Skeletal muscle tissue (tissue), 4 donors: ENCODE results near the gene CCBE1. TPM values are rescaled to one million over a fixed set of nuclear protein-coding genes. Genes with fewer than 3 reads are reported as not detected.
A peak's percentile ranks its signal among the peaks of the same experiment; 100 is the strongest.

ENCODE experiments used
- H3K27ac ChIP-seq: one replicate; pipeline ENCODE4 v1.7.0; 2013; ENCODE audit warnings: mild to moderate bottlenecking, low read depth, low read length, inconsistent platforms
- H3K27me3 ChIP-seq, 3 donors: one replicate each; pipeline ENCODE4 v1.7.0; 2013; ENCODE audit warnings: low read length in 3 of 3; ENCODE audit not compliant: control insufficient read depth in 3 of 3, insufficient read depth in 3 of 3
- H3K36me3 ChIP-seq, 3 donors: one replicate each; pipeline ENCODE4 v1.7.0; 2013; ENCODE audit warnings: low read length in 3 of 3; ENCODE audit not compliant: control insufficient read depth in 3 of 3, insufficient read depth in 3 of 3
- H3K4me1 ChIP-seq, 3 donors: one replicate each; pipeline ENCODE4 v1.7.0; 2013; ENCODE audit warnings: low read length in 3 of 3, mild to moderate bottlenecking in 3 of 3; ENCODE audit not compliant: control insufficient read depth in 3 of 3, insufficient read depth in 3 of 3
- H3K4me3 ChIP-seq, 3 donors: one replicate each; pipeline ENCODE4 v1.7.0; 2013; ENCODE audit warnings: low read length in 3 of 3
- H3K9ac ChIP-seq, 3 donors: one replicate each; pipeline ENCODE4 v1.7.0; 2013; ENCODE audit warnings: low read length in 3 of 3, mild to moderate bottlenecking in 3 of 3, moderate library complexity in 2 of 3, low read depth in 1 of 3
- H3K9me3 ChIP-seq, 3 donors: one replicate each; pipeline ENCODE4 v1.7.0; 2013; ENCODE audit warnings: low read length in 3 of 3; ENCODE audit not compliant: control insufficient read depth in 3 of 3
- total RNA-seq: library from RNA; depleted of rRNA; stranded (reverse); fragments of >200 nt; gene quantifications from one replicate; pipeline ENCODE4 v1.2.3, GENCODE V29; 2014
- donor health status: Osteomylitis.

The CCBE1 gene
- total RNA-seq, 1 donor from 2014 or later = 2.6 TPM

DNA sequence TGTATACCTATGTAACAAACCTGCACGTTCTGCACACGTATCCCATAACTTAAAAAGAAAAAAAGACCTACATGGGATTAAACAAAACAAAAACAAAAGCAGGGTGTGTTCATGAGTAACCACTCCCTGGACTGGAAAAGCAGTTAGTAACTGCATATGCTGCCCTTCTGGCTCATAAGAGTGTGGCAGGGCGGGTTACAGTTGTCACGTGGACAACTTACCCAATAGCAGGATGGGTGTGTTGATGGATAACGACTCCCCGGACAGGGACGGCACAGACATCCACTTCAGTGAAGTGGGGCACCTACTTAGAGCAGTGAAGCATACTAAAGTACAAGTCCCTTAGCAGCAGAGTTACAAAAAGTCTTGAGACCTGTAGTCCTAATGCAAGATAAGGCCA lies 136.7 kb downstream of the CCBE1 start:
- no peak overlapping the region for H3K4me3 ChIP-seq
- H3K27me3 ChIP-seq = no peaks in the 10 kb centered on the region
- H3K4me1 ChIP-seq = no peaks in the 10 kb centered on the region
- no peak overlapping the region for H3K27ac ChIP-seq
- H3K9ac ChIP-seq = no peak overlapping the region
- no peaks in the 10 kb centered on the region for H3K9me3 ChIP-seq
- no peaks in the 10 kb centered on the region for H3K36me3 ChIP-seq

- no peaks in the 10 kb centered on the region for H3K4me1 ChIP-seq
- H3K9me3 ChIP-seq = no peaks in the 10 kb centered on the region
- no peak overlapping the region for H3K9ac ChIP-seq
- H3K27me3 ChIP-seq = no peaks in the 10 kb centered on the region
- H3K4me3 ChIP-seq = no peak overlapping the region
- no peaks in the 10 kb centered on the region for H3K36me3 ChIP-seq
- H3K27ac ChIP-seq = no peak overlapping the region
Measured at GRCh38 chr18:59559528-59559927, 137.7 kb downstream of the CCBE1 start.

DNA sequence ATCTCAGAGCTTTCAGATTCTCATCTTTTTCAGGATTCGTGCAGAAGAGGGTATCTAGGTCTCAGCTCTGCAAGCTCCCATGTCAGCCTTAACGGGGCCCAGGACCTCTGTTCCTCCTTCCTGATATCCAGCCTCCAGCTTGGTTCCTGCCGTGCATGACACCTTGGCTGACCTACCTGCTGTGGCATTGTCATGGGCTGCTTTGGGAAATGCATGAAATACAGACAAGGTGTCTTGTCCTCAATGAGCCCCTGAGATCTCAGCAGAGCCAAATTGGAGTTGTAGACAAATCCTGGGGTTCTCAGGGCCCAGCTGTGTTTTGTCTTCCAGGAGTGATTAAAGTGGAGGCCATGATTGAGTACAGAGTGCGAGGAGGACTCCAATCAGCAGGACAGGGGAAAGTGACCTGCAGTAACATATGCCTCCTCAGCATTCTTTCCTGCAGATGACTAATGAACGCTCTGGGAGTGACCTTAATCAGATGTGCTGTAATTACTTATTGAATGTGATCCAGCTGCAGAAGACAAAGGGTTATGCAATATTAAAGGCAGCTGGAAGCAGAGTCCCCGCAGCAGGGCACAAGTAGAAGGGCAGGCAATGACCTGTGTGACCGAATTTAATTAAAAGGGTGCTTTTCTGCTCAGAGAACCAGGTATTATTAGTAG lies 141.1 kb downstream of the CCBE1 start:
- Histone ChIP-seq H3K4me1 (no peaks in the 10 kb centered on the region), H3K36me3 (no peaks in the 10 kb centered on the region), H3K9me3 (no peaks in the 10 kb centered on the region), H3K27me3 (no peaks in the 10 kb centered on the region), H3K27ac (no peak overlapping the region), H3K9ac (no peak overlapping the region), H3K4me3 (no peak overlapping the region)

DNA sequence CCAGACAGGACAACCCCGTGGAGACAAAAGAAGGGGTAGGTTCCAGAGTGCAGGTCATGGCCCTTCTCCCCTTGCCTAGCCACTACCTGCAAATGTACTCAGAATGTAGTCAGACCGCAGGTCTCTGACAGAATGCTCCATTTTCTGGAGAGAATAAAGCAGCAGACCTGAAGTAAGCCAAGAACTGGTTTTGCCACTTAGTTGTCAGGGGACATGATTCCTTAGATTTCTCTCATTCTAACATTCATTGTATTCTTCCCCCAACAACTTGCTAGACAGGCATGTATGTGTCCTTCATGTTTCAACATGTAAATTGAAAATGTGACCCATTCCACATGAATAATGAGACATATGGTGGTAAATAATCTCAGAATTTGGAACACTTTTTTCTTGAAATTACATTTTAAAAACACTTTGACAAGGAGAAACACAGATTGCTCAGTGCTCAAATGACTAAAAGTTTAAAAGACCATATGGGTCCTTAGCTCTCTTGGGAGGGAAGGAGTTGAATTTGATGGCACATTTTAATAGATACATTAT lies 142.4 kb downstream of the CCBE1 start:
- no peaks in the 10 kb centered on the region for H3K9me3 ChIP-seq
- H3K27me3 ChIP-seq = no peaks in the 10 kb centered on the region
- H3K9ac ChIP-seq = no peak overlapping the region
- no peaks in the 10 kb centered on the region for H3K36me3 ChIP-seq
- H3K27ac ChIP-seq = no peak overlapping the region
- no peak overlapping the region for H3K4me3 ChIP-seq
- no peaks in the 10 kb centered on the region for H3K4me1 ChIP-seq

DNA sequence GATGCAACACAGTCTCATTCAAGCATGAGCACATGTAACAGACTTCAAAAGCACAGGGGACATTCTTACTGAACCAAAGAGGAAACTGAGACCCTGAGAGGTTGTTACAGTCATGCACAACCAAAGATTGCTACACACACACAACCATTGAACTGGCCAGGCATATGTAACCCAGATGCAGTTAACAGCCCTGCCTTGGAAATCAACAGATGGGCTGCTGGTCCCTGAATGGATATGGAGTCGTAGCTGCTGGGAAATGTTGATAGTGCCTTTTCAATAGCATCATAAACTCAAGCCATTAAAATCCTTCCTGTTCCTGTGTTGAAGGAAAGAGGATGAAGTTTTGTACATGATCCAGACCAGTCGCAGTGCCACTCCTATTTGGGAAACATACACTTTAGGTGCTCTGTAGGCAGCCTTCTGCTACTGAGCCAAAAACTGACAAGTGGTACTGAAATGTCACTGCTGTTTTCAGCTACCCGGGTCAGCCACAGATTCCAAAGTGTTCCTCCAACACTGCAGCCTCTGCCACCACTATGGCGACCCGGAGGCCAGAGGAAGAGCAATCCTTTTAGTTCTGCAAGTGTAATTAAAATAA lies 143.9 kb downstream of the CCBE1 start:
- Histone ChIP-seq H3K4me1 (no peaks in the 10 kb centered on the region), H3K27me3 (no peaks in the 10 kb centered on the region), H3K9ac (no peak overlapping the region), H3K36me3 (no peaks in the 10 kb centered on the region), H3K27ac (no peak overlapping the region), H3K9me3 (no peaks in the 10 kb centered on the region), H3K4me3 (no peak overlapping the region)

GRCh38 chr18:59551902-59552635 lies 145.2 kb downstream of the CCBE1 start:
- Histone ChIP-seq H3K4me1 (peaks cover 0 to 5% (median 0%) of the 10 kb centered on the region in 3 donors), H3K4me3 (no peak overlapping the region), H3K36me3 (no peaks in the 10 kb centered on the region), H3K9ac (no peak overlapping the region), H3K27ac (no peak overlapping the region), H3K27me3 (no peaks in the 10 kb centered on the region), H3K9me3 (no peaks in the 10 kb centered on the region)

- Histone ChIP-seq H3K4me3 (no peak overlapping the region), H3K9me3 (no peaks in the 10 kb centered on the region), H3K36me3 (no peaks in the 10 kb centered on the region), H3K27ac (no peak overlapping the region), H3K9ac (no peak overlapping the region), H3K27me3 (no peaks in the 10 kb centered on the region), H3K4me1 (peaks cover 0 to 5% (median 0%) of the 10 kb centered on the region in 3 donors)
Measured at GRCh38 chr18:59550174-59550516, 147.1 kb downstream of the CCBE1 start.

- Histone ChIP-seq H3K9me3 (no peaks in the 10 kb centered on the region), H3K27me3 (no peaks in the 10 kb centered on the region), H3K9ac (no peak overlapping the region), H3K36me3 (no peaks in the 10 kb centered on the region), H3K4me1 (peaks cover 0 to 5% (median 0%) of the 10 kb centered on the region in 3 donors), H3K4me3 (no peak overlapping the region), H3K27ac (no peak overlapping the region)
Measured at GRCh38 chr18:59549503-59550173, 147.6 kb downstream of the CCBE1 start.

GRCh38 chr18:59547581-59548182 lies 149.5 kb downstream of the CCBE1 start:
- Histone ChIP-seq H3K4me3 (peak overlapping the region in 1 of 3 donors; percentile 6), H3K4me1 (peaks cover 0 to 5% (median 0%) of the 10 kb centered on the region in 3 donors), H3K9me3 (no peaks in the 10 kb centered on the region), H3K27me3 (no peaks in the 10 kb centered on the region), H3K9ac (no peak overlapping the region), H3K27ac (no peak overlapping the region), H3K36me3 (no peaks in the 10 kb centered on the region)
